Kidney (tissue), 14 donors: Measurements from ENCODE around the gene C2orf68. TPM values are rescaled to one million over a fixed set of nuclear protein-coding genes. Genes with fewer than 3 reads are reported as not detected.
"Not testable (repeated sequence)": the region's sequence is repeated elsewhere in the genome, so short reads cannot be mapped to it uniquely, and the experiment has no call there.

Experiments
- DNase-seq, 5 donors: peaks; one replicate each; pipeline ENCODE4 v3.0.0-alpha.2; 2013 to 2020
- FAIRE-seq: peaks from 2 replicates; lab custom pipeline; 2012; peaks lifted over from hg19 to GRCh38; lab: Jason Lieb, UNC
- H3K27ac ChIP-seq, 2 donors: one replicate each; pipeline ENCODE4 v1.7.0; 2013; ENCODE audit warnings: low read depth in 2 of 2, low read length in 2 of 2, inconsistent platforms in 1 of 2
- H3K27me3 ChIP-seq: one replicate; pipeline ENCODE4 v1.7.1; 2013; ENCODE audit warnings: low read length, inconsistent platforms; ENCODE audit not compliant: control insufficient read depth, insufficient read depth
- H3K36me3 ChIP-seq, 3 donors: one replicate each; pipeline versions ENCODE4 v1.7.0 to v1.7.1; 2013; ENCODE audit warnings: low read length in 3 of 3, control low read depth in 1 of 3, inconsistent platforms in 1 of 3; ENCODE audit not compliant: insufficient read depth in 3 of 3, control insufficient read depth in 2 of 3
- H3K4me1 ChIP-seq, 3 donors: one replicate each; pipeline versions ENCODE4 v1.7.0 to v1.7.1; 2013; ENCODE audit warnings: low read length in 3 of 3, inconsistent platforms in 1 of 3, low read depth in 1 of 3; ENCODE audit not compliant: control insufficient read depth in 2 of 3, insufficient read depth in 2 of 3
- H3K4me3 ChIP-seq, 3 donors: one replicate each; pipeline versions ENCODE4 v1.7.0 to v1.8.1; 2013; ENCODE audit warnings: low read length in 3 of 3, control low read depth in 1 of 3, inconsistent platforms in 1 of 3
- H3K9ac ChIP-seq, 3 donors: one replicate each; pipeline versions ENCODE4 v1.7.0 to v1.7.1; 2013; ENCODE audit warnings: low read length in 3 of 3, control low read depth in 1 of 3, inconsistent platforms in 1 of 3
- H3K9me3 ChIP-seq, 3 donors: one replicate each; pipeline versions ENCODE4 v1.7.0 to v1.7.1; 2013; ENCODE audit warnings: low read length in 3 of 3, control low read depth in 1 of 3, inconsistent platforms in 1 of 3; ENCODE audit not compliant: control insufficient read depth in 2 of 3, insufficient read depth in 1 of 3
- intact Hi-C: fragments of 100-400 bp; cut with DNase I; formaldehyde crosslinking; loops from one replicate; pipeline ENCODE4 v1.11.1; 2022
- polyA plus RNA-seq: library from polyadenylated mRNA; stranded (reverse); fragments of 350-450 nt; fragmentation: Illumina TruSeq; extraction: RNeasy Lipid Tissue Mini Kit (QIAGEN cat#74804); gene quantifications from one replicate; pipeline ENCODE4 v1.2.3, GENCODE V29; 2014; ENCODE audit warnings: low read depth, low replicate concordance; ENCODE audit not compliant: insufficient read depth
- total RNA-seq: library from RNA; stranded (reverse); fragmentation: NEBNext Ultra II Directional; extraction: Animal tissue kit (Norgen Biotek cat#: 25700); gene quantifications from one replicate; pipeline ENCODE4 v1.2.1, GENCODE V29; 2021
- TF ChIP-seq, protein P1 (sequence below): IDR thresholded peaks from 3 replicates; pipeline ENCODE4 v1.5.1; 2012; ENCODE audit warnings: mild to moderate bottlenecking, moderate library complexity, borderline replicate concordance; ENCODE audit not compliant: insufficient read depth; ENCODE audit errors: extremely low read depth
- donor health status: control.
- donor health status: control.
- donor health status: control.
- donor health status: control.
- donor health status: control.
- donor health status: DM: yes; HTN: yes; CAD: no.
- donor health status: Normal renal cell carcinoma (clear cell type).

C2orf68 gene
- total and polyA plus RNA-seq, 2 donors from 2014 or later: 34.5 to 37.6 TPM

DNA sequence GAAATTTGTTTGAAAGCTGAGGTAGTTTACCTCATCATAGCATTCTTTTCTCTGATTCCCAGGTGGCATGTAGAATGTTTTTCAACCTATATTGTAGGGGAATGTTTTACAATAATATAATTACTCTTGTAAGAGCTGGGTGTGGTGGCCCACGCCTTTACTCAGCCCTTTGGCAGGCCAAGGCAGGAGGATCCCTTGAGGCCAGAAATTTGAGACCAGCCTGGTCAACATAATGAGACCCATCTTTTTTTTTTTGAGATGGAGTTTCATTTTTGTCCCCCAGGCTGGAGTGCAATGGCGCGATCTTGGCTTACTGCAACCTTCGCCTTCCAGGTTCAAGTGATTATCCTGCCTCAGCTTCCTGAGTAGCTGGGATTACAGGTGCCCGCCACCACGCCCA is 7.8 kb upstream of the C2orf68 start:
- H3K9me3 ChIP-seq: no peaks in the 10 kb centered on the region
- TF ChIP-seq, protein P1, sequence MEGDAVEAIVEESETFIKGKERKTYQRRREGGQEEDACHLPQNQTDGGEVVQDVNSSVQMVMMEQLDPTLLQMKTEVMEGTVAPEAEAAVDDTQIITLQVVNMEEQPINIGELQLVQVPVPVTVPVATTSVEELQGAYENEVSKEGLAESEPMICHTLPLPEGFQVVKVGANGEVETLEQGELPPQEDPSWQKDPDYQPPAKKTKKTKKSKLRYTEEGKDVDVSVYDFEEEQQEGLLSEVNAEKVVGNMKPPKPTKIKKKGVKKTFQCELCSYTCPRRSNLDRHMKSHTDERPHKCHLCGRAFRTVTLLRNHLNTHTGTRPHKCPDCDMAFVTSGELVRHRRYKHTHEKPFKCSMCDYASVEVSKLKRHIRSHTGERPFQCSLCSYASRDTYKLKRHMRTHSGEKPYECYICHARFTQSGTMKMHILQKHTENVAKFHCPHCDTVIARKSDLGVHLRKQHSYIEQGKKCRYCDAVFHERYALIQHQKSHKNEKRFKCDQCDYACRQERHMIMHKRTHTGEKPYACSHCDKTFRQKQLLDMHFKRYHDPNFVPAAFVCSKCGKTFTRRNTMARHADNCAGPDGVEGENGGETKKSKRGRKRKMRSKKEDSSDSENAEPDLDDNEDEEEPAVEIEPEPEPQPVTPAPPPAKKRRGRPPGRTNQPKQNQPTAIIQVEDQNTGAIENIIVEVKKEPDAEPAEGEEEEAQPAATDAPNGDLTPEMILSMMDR: no peak
- H3K27me3 ChIP-seq: no peaks in the 10 kb centered on the region
- DNase-seq: no peak
- peaks cover 4 to 28% (median 26%) of the 10 kb centered on the region in 3 donors for H3K36me3 ChIP-seq
- FAIRE-seq: no peak
- no peak overlapping the region for H3K27ac ChIP-seq
- H3K4me1 ChIP-seq: peaks cover 0 to 7% (median 6%) of the 10 kb centered on the region in 3 donors
- no peak overlapping the region for H3K9ac ChIP-seq
- intact Hi-C loops: no loop called here
- no peak overlapping the region for H3K4me3 ChIP-seq

DNA sequence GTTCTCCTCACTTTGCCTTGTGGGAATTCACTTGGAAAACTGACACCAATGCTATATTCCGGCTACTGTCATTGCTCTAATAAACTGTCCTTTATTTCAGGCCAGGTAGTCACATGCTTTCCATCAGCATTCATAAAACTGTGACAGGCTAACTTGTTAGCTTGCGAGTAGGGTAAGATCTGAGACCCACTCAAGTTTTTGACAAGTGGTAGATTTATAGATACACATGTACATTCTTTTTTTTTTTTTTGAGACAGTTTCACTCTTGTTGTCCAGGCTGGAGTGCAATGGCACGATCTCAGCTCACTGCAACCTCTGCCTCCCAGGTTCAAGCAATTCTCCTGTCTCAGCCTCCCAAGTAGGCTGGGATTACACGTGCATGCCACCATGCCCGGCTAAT is 5.9 kb upstream of the C2orf68 start:
- H3K27ac ChIP-seq, H3K9ac ChIP-seq, intact Hi-C loops, H3K27me3 ChIP-seq, H3K4me1 ChIP-seq, FAIRE-seq, H3K9me3 ChIP-seq, DNase-seq: not testable (repeated sequence)
- H3K36me3 ChIP-seq: peaks cover 0 to 13% (median 11%) of the 10 kb centered on the region in 3 donors
- H3K4me3 ChIP-seq: peak overlapping the region in 1 of 3 donors; percentile 65

DNA sequence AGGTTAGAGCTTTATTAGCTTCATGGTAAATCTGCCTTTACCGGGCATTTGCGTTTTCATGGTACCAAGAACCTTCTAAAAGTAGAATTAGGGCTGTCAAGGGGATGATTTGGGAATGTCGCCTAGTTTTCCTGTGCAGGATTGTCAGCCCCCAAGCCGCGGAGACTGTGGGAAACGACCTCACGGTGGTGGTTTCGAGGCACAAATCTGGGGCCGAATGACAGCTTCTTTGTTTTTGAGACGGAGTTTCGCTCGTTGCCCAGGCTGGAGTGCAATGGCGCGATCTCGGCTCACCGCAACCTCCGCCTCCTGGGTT is 3.5 kb upstream of the C2orf68 start:
- Histone ChIP-seq H3K27me3 (no peaks in the 10 kb centered on the region), H3K4me3 (peak overlapping the region in 1 of 3 donors; percentile 79), H3K36me3 (peaks cover 0 to 3% (median 2%) of the 10 kb centered on the region in 3 donors), H3K9ac (no peak overlapping the region), H3K9me3 (no peaks in the 10 kb centered on the region), H3K4me1 (peaks cover 0 to 10% (median 8%) of the 10 kb centered on the region in 3 donors), H3K27ac (no peak overlapping the region)
- TF ChIP-seq, protein P1: no peak
- FAIRE-seq (no peak), DNase-seq (peak in 1 of 5 donors; percentile 42)
- intact Hi-C loops: no loop called here

DNA sequence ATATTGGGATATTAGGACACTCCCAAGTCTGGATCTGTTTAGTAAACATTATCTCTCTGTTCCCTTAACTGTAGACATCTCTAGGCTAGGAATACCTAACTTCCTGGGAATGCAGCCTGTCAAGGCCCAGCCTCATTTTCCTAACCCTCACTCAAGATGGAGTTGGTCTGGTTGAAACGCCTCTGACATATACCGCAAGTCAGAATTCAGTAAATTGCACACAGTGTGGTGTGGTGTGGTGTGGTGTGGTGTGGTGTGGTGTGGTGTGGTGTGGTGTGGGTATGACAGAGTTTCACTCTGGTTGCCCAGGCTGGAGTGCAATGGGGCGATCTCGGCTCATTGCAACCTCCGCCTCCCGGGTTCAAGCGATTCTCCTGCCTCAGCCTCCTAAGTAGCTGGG is 2.9 kb upstream of the C2orf68 start:
- H3K27ac ChIP-seq: not testable (repeated sequence)

More for the DNA sequence above, 2.9 kb upstream of the C2orf68 start:
- H3K36me3 ChIP-seq, H3K27me3 ChIP-seq, FAIRE-seq, intact Hi-C loops, H3K9ac ChIP-seq, H3K9me3 ChIP-seq, H3K4me3 ChIP-seq: not testable (repeated sequence)
- DNase-seq: peak in 1 of 5 donors; percentile 37
- peaks cover 0 to 13% (median 11%) of the 10 kb centered on the region in 3 donors for H3K4me1 ChIP-seq
